ENCODE results near the gene OR4D2. TPM values are rescaled to one million over a fixed set of nuclear protein-coding genes. Genes with fewer than 3 reads are reported as not detected.

OR4D2 gene
- total and polyA plus RNA-seq, 7 experiments from 2014 or later = not detected

GRCh38 chr17:58176200-58176599 is 9.4 kb downstream of the OR4D2 start:
- H3K4me3 Mint-ChIP-seq = no peak overlapping the region
- POLR2A ChIA-PET = no interaction called here
- CTCF ChIA-PET = interaction anchor here (0.5 to 1.6 kb wide), 4 partner anchors 55 to 177 kb away, joined by 3 to 4 read pairs (median 4); no protein-coding TSS in a partner anchor
- no peaks in the 10 kb centered on the region for H3K9me3 Mint-ChIP-seq
- Histone ChIP-seq H3K9me3 (ENCODE audit: control insufficient read depth in 2 of 3, low read length in 3 of 3) (no peaks in the 10 kb centered on the region), H3K27ac (ENCODE audit: low read depth, low read length) (no peak overlapping the region), H3K4me3 (ENCODE audit: low read length) (no peak overlapping the region), H3K27me3 (ENCODE audit: control insufficient read depth in 2 of 2, insufficient read depth in 2 of 2, low read length in 2 of 2) (no peaks in the 10 kb centered on the region), H3K36me3 (ENCODE audit: control insufficient read depth in 2 of 3, insufficient read depth in 3 of 3, low read length in 3 of 3) (no peaks in the 10 kb centered on the region), H3K4me1 (ENCODE audit: control insufficient read depth in 2 of 2, insufficient read depth in 2 of 2, low read length in 2 of 2) (peaks cover 12% of the 10 kb centered on the region in 2 donors)
- no peak for ATAC-seq
- H3K27ac Mint-ChIP-seq = no peak overlapping the region
- H3K4me1 Mint-ChIP-seq = peaks cover 10 to 16% (median 15%) of the 10 kb centered on the region in 7 donors
- intact Hi-C loops (cut with micrococcal nuclease) = loop anchor here in 1 of 2 donors (1.0 to 10.0 kb wide), 2 partner anchors 56 to 321 kb away; partner anchors contain the start of gene MRPS23
- H3K27me3 Mint-ChIP-seq = peaks cover 0 to 15% (median 5%) of the 10 kb centered on the region in 5 donors
- no peaks in the 10 kb centered on the region for H3K36me3 Mint-ChIP-seq
- no peak for DNase-seq

GRCh38 chr17:58181796-58182195 is 15.0 kb downstream of the OR4D2 start:
- peaks cover 0 to 9% (median 3%) of the 10 kb centered on the region in 7 donors for H3K4me1 Mint-ChIP-seq
- peaks cover 0 to 6% (median 2%) of the 10 kb centered on the region in 5 donors for H3K27me3 Mint-ChIP-seq
- no peaks in the 10 kb centered on the region for H3K9me3 ChIP-seq (ENCODE audit: control insufficient read depth in 2 of 3, low read length in 3 of 3)
- no peak overlapping the region for H3K27ac Mint-ChIP-seq
- DNase-seq = no peak
- H3K36me3 Mint-ChIP-seq = no peaks in the 10 kb centered on the region
- H3K4me1 ChIP-seq (ENCODE audit: control insufficient read depth in 2 of 2, insufficient read depth in 2 of 2, low read length in 2 of 2) = no peaks in the 10 kb centered on the region
- H3K9me3 Mint-ChIP-seq = no peaks in the 10 kb centered on the region
- no peaks in the 10 kb centered on the region for H3K27me3 ChIP-seq (ENCODE audit: control insufficient read depth in 2 of 2, insufficient read depth in 2 of 2, low read length in 2 of 2)
- no peak overlapping the region for H3K4me3 Mint-ChIP-seq
- H3K36me3 ChIP-seq (ENCODE audit: control insufficient read depth in 2 of 3, insufficient read depth in 3 of 3, low read length in 3 of 3) = no peaks in the 10 kb centered on the region
- ChIA-PET POLR2A (no interaction called here), CTCF (interaction anchor here (0.6 to 1.4 kb wide), 2 partner anchors 10 to 50 kb away, joined by 3 read pairs; no protein-coding TSS in a partner anchor)
- no peak overlapping the region for H3K27ac ChIP-seq (ENCODE audit: low read depth, low read length)
- no peak overlapping the region for H3K4me3 ChIP-seq (ENCODE audit: low read length)
- intact Hi-C loops (cut with micrococcal nuclease) = no loop called here
- ATAC-seq = no peak

GRCh38 chr17:58183514-58183913 is 16.7 kb downstream of the OR4D2 start:
- POLR2A ChIA-PET = no interaction called here
- ATAC-seq (no peak), DNase-seq (no peak)
- CTCF ChIA-PET = interaction anchor here (0.5 kb wide), 1 partner anchor 61 kb away, joined by 4 read pairs; no protein-coding TSS in a partner anchor
- H3K27me3 ChIP-seq (ENCODE audit: control insufficient read depth in 2 of 2, insufficient read depth in 2 of 2, low read length in 2 of 2) = no peaks in the 10 kb centered on the region
- no peaks in the 10 kb centered on the region for H3K9me3 ChIP-seq (ENCODE audit: control insufficient read depth in 2 of 3, low read length in 3 of 3)
- no peaks in the 10 kb centered on the region for H3K9me3 Mint-ChIP-seq
- H3K4me1 Mint-ChIP-seq = peaks cover 0 to 9% (median 3%) of the 10 kb centered on the region in 7 donors
- no peaks in the 10 kb centered on the region for H3K4me1 ChIP-seq (ENCODE audit: control insufficient read depth in 2 of 2, insufficient read depth in 2 of 2, low read length in 2 of 2)
- H3K36me3 Mint-ChIP-seq = no peaks in the 10 kb centered on the region
- no peak overlapping the region for H3K27ac Mint-ChIP-seq
- intact Hi-C loops (cut with micrococcal nuclease) = no loop called here
- H3K36me3 ChIP-seq (ENCODE audit: control insufficient read depth in 2 of 3, insufficient read depth in 3 of 3, low read length in 3 of 3) = no peaks in the 10 kb centered on the region
- H3K4me3 ChIP-seq (ENCODE audit: low read length) = no peak overlapping the region
- peaks cover 0 to 9% (median 0%) of the 10 kb centered on the region in 5 donors for H3K27me3 Mint-ChIP-seq
- H3K27ac ChIP-seq (ENCODE audit: low read depth, low read length) = no peak overlapping the region
- H3K4me3 Mint-ChIP-seq = no peak overlapping the region

GRCh38 chr17:58184308-58184985 is 17.7 kb downstream of the OR4D2 start:
- H3K4me3 Mint-ChIP-seq = no peak overlapping the region
- no peaks in the 10 kb centered on the region for H3K9me3 Mint-ChIP-seq
- Histone ChIP-seq H3K27ac (ENCODE audit: low read depth, low read length) (no peak overlapping the region), H3K4me1 (ENCODE audit: control insufficient read depth in 2 of 2, insufficient read depth in 2 of 2, low read length in 2 of 2) (no peaks in the 10 kb centered on the region), H3K9me3 (ENCODE audit: control insufficient read depth in 2 of 3, low read length in 3 of 3) (no peaks in the 10 kb centered on the region), H3K27me3 (ENCODE audit: control insufficient read depth in 2 of 2, insufficient read depth in 2 of 2, low read length in 2 of 2) (no peaks in the 10 kb centered on the region), H3K36me3 (ENCODE audit: control insufficient read depth in 2 of 3, insufficient read depth in 3 of 3, low read length in 3 of 3) (no peaks in the 10 kb centered on the region), H3K4me3 (ENCODE audit: low read length) (no peak overlapping the region)
- H3K4me1 Mint-ChIP-seq = peaks cover 0 to 9% (median 3%) of the 10 kb centered on the region in 7 donors
- no peak overlapping the region for H3K27ac Mint-ChIP-seq
- H3K36me3 Mint-ChIP-seq = no peaks in the 10 kb centered on the region
- intact Hi-C loops (cut with micrococcal nuclease) = no loop called here
- peaks cover 0 to 9% (median 0%) of the 10 kb centered on the region in 5 donors for H3K27me3 Mint-ChIP-seq
- ATAC-seq (no peak), DNase-seq (no peak)
- POLR2A ChIA-PET = no interaction called here
- CTCF ChIA-PET = no interaction called here

GRCh38 chr17:58184986-58185761 is 18.4 kb downstream of the OR4D2 start:
- peaks cover 0 to 10% (median 6%) of the 10 kb centered on the region in 5 donors for H3K27me3 Mint-ChIP-seq
- Histone ChIP-seq H3K4me3 (ENCODE audit: low read length) (no peak overlapping the region), H3K9me3 (ENCODE audit: control insufficient read depth in 2 of 3, low read length in 3 of 3) (no peaks in the 10 kb centered on the region), H3K27ac (ENCODE audit: low read depth, low read length) (no peak overlapping the region), H3K36me3 (ENCODE audit: control insufficient read depth in 2 of 3, insufficient read depth in 3 of 3, low read length in 3 of 3) (no peaks in the 10 kb centered on the region), H3K27me3 (ENCODE audit: control insufficient read depth in 2 of 2, insufficient read depth in 2 of 2, low read length in 2 of 2) (no peaks in the 10 kb centered on the region), H3K4me1 (ENCODE audit: control insufficient read depth in 2 of 2, insufficient read depth in 2 of 2, low read length in 2 of 2) (no peaks in the 10 kb centered on the region)
- ChIA-PET CTCF (no interaction called here), POLR2A (no interaction called here)
- no peaks in the 10 kb centered on the region for H3K36me3 Mint-ChIP-seq
- ATAC-seq (peak; percentile 32), DNase-seq (no peak)
- H3K4me1 Mint-ChIP-seq = peaks cover 0 to 9% (median 4%) of the 10 kb centered on the region in 7 donors
- intact Hi-C loops (cut with micrococcal nuclease) = no loop called here
- no peak overlapping the region for H3K27ac Mint-ChIP-seq
- no peak overlapping the region for H3K4me3 Mint-ChIP-seq
- H3K9me3 Mint-ChIP-seq = no peaks in the 10 kb centered on the region

- Histone ChIP-seq H3K4me3 (ENCODE audit: low read length) (no peak overlapping the region), H3K27me3 (ENCODE audit: control insufficient read depth in 2 of 2, insufficient read depth in 2 of 2, low read length in 2 of 2) (no peaks in the 10 kb centered on the region), H3K9me3 (ENCODE audit: control insufficient read depth in 2 of 3, low read length in 3 of 3) (no peaks in the 10 kb centered on the region), H3K36me3 (ENCODE audit: control insufficient read depth in 2 of 3, insufficient read depth in 3 of 3, low read length in 3 of 3) (no peaks in the 10 kb centered on the region), H3K4me1 (ENCODE audit: control insufficient read depth in 2 of 2, insufficient read depth in 2 of 2, low read length in 2 of 2) (no peaks in the 10 kb centered on the region), H3K27ac (ENCODE audit: low read depth, low read length) (no peak overlapping the region)
- Mint-ChIP-seq H3K9me3 (no peaks in the 10 kb centered on the region), H3K36me3 (no peaks in the 10 kb centered on the region), H3K4me1 (peaks cover 0 to 9% (median 4%) of the 10 kb centered on the region in 7 donors), H3K27ac (no peak overlapping the region), H3K27me3 (peaks cover 5 to 18% (median 10%) of the 10 kb centered on the region in 5 donors), H3K4me3 (no peak overlapping the region)
- ChIA-PET CTCF (no interaction called here), POLR2A (interaction anchor here (0.6 kb wide), 1 partner anchor 30 kb away, joined by 3 read pairs; no protein-coding TSS in a partner anchor)
- intact Hi-C loops (cut with micrococcal nuclease) = no loop called here
- ATAC-seq (no peak), DNase-seq (no peak)
These were observed 19.8 kb downstream of the OR4D2 start for GRCh38 chr17:58186591-58186990.
